ENCODE results near the gene AADAC.
"Not testable (repeated sequence)": the region's sequence is repeated elsewhere in the genome, so short reads cannot be mapped to it uniquely, and the experiment has no call there.

Gene AADAC

DNA sequence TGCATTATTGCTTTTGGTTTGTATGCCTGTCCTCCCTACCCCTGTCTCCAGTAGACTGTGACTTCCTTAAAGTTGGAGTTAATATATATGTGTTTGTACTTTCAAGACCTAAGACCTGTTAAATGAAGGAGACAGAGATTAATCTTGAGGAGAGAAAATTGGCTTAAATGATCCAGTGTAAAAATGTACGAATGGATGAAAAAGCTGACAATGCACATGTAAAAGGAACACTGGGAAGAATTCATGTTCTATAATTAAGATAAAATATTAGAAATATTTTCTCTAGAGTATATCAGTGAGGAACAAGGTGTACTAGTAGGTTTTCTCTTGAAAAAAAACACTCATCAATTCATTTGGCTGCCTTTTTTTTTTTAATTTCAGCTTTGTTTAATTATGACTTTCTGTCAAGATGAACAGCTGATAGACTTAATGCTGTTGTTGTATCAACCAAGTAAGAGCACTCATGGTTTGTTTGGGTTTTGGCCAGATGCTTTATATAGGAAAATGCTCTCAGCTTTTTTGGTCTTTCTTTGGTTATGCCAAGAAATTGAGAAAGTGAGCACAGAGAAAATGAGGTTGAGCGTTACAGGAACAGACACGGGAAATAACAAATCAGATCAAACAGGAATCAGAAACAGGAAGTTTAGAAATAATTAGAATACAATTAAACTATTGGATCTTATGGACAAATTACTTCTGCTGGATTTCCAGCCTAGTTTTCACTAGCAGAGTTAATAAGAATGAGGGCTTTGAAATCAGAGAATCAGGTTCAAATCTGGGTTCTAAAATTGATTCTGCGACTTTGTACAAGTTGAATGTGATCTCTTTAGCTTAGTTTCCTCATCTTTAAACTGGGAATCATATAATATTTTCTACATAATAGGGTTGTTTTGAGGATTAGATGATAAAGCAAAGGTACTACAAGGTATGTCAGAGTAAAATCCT is 38.3 kb upstream of the AADAC start:
- Histone ChIP-seq H3K4me1 (ENCODE audit: control insufficient read depth, insufficient read depth, low read length, poor library complexity, severe bottlenecking) (no peaks in the 10 kb centered on the region), H3K4me3 (ENCODE audit: insufficient read depth, low read depth, low read length, poor library complexity, severe bottlenecking) (no peak overlapping the region), H3K27ac (ENCODE audit: insufficient read depth, low read length, poor library complexity, severe bottlenecking) (no peak overlapping the region), H3K36me3 (ENCODE audit: control insufficient read depth, insufficient read depth, low read length) (no peaks in the 10 kb centered on the region), H3K9me3 (ENCODE audit: control insufficient read depth, low read length) (no peaks in the 10 kb centered on the region), H3K27me3 (replicated peaks; ENCODE audit: control insufficient read depth, insufficient read depth, low read length, poor library complexity, severe bottlenecking) (no peaks in the 10 kb centered on the region)
- no peak for DNase-seq

DNA sequence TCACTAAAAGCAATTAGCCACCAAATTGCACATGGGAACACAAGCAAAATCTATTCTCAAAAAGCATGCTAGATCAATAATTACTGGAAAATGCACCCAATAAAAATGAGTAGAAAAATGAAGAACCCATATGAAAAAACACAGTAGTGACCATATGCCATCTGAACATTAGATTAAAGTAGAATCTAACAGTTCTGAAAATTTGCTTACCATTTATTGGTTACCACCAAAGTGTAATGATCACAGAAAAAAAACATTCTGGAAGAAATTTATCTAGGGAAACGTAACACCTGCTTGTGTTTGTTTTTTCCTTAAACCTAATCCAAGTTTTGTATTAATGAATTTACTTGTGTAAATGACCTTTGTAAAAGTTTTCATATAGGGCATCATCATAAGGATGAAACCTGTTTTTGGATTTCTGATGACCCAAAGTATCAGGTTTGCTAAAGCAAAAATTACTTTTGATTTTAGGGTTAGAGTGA is 37.6 kb upstream of the AADAC start:
- Histone ChIP-seq H3K36me3 (ENCODE audit: control insufficient read depth, insufficient read depth, low read length) (no peaks in the 10 kb centered on the region), H3K9me3 (ENCODE audit: control insufficient read depth, low read length) (no peaks in the 10 kb centered on the region), H3K27me3 (replicated peaks; ENCODE audit: control insufficient read depth, insufficient read depth, low read length, poor library complexity, severe bottlenecking) (no peaks in the 10 kb centered on the region), H3K27ac (ENCODE audit: insufficient read depth, low read length, poor library complexity, severe bottlenecking) (no peak overlapping the region), H3K4me1 (ENCODE audit: control insufficient read depth, insufficient read depth, low read length, poor library complexity, severe bottlenecking) (no peaks in the 10 kb centered on the region), H3K4me3 (ENCODE audit: insufficient read depth, low read depth, low read length, poor library complexity, severe bottlenecking) (no peak overlapping the region)
- no peak for DNase-seq

DNA sequence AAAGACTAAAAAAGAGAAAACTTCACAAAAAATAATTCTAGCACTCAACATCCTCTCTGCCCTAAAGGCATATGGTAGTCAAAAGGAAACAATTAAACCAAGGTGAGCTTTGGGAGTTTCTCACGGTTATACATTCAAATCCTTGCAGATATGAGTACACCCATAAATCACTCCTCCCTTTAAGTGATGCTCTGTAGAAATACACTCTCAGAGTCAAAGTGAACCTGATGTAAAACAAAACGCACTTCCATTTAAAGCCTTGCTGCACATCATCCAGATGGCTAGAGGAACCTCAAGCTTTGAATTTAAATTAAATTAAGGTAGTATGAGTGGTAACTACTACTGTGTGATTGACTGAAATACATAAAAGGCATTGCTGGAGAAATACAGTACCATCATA is 36.0 kb upstream of the AADAC start:
- H3K9me3 ChIP-seq (ENCODE audit: control insufficient read depth, low read length) = no peaks in the 10 kb centered on the region
- H3K4me1 ChIP-seq (ENCODE audit: control insufficient read depth, insufficient read depth, low read length, poor library complexity, severe bottlenecking) = no peaks in the 10 kb centered on the region
- H3K27ac ChIP-seq (ENCODE audit: insufficient read depth, low read length, poor library complexity, severe bottlenecking) = no peak overlapping the region

DNA sequence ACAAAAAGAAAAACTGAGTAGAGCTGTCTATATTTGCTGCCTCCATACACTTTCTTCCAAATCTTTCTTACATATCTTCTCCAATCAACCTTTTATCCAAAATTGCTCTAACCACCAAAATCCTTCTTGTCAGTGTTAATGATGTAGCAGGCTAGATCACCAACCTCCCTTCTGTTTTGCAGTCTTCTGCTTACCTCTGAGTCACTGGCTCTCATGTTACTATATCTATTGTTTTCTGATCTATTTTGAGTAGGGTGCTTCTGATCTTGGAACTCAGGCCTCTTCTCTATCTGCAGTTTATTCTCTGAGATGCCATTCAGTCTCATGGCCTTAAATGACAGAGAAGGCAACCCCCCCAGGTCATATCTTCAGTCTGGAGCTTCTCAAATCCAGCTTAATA is 26.3 kb upstream of the AADAC start:
- no peak overlapping the region for H3K27ac ChIP-seq (ENCODE audit: insufficient read depth, low read length, poor library complexity, severe bottlenecking)
- H3K4me1 ChIP-seq (ENCODE audit: control insufficient read depth, insufficient read depth, low read length, poor library complexity, severe bottlenecking) = no peaks in the 10 kb centered on the region
- no peak overlapping the region for H3K4me3 ChIP-seq (ENCODE audit: insufficient read depth, low read depth, low read length, poor library complexity, severe bottlenecking)
- no peak for DNase-seq
- H3K36me3 ChIP-seq (ENCODE audit: control insufficient read depth, insufficient read depth, low read length) = no peaks in the 10 kb centered on the region
- H3K9me3 ChIP-seq (ENCODE audit: control insufficient read depth, low read length) = no peaks in the 10 kb centered on the region
- no peaks in the 10 kb centered on the region for H3K27me3 ChIP-seq (replicated peaks; ENCODE audit: control insufficient read depth, insufficient read depth, low read length, poor library complexity, severe bottlenecking)

More for the DNA sequence above, 36.0 kb upstream of the AADAC start:
- Histone ChIP-seq H3K36me3 (ENCODE audit: control insufficient read depth, insufficient read depth, low read length) (no peaks in the 10 kb centered on the region), H3K27me3 (replicated peaks; ENCODE audit: control insufficient read depth, insufficient read depth, low read length, poor library complexity, severe bottlenecking) (no peaks in the 10 kb centered on the region), H3K4me3 (ENCODE audit: insufficient read depth, low read depth, low read length, poor library complexity, severe bottlenecking) (no peak overlapping the region)
- no peak for DNase-seq

DNA sequence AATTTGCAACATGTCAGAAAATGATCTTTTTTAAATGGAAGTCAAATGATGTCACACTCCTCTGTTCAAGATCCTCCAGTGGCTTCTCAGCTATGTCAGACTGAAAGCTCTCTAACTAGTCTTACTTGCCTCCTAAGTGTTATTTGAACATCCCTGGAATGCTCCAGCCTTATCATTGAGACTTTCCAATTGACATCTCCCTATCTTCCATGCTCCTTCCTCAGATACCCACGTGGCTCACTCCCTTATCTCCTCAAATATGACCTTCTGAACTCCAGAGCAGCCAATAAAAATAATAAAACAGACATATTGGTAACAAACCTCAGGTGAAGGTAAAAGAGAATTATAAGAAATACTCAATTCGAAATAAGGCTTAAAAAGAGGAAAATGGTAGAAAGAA is 25.5 kb upstream of the AADAC start:
- no peaks in the 10 kb centered on the region for H3K27me3 ChIP-seq (replicated peaks; ENCODE audit: control insufficient read depth, insufficient read depth, low read length, poor library complexity, severe bottlenecking)
- DNase-seq = no peak

DNA sequence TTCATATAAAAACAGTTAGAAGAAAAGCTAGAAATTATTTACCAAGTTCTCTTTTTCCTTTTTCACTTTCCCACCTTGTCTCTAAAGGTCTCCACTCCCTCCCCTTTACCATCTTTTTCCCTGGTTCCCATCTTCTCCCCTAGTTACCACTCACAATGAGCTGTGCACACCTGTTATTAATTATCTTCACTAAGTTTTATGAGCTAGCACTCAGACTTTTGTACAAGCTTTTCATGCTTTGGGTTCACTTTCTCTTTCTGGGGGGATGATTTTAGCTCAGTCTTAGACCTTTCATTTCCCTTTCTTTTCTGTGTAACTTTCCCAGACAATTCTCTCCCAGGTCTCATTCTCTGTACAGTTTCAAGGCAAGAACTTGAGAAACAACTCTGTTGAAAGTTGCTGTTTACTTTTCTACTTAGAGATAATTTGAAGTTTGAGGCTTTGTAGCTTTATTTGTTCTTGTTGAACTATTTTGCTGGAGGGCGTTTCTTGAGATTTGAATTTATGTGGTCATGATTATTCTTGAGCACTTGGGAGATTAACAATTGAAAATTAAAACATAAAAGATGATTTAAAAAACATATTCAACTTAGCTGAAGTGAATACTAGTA is 24.0 kb upstream of the AADAC start:
- H3K36me3 ChIP-seq (ENCODE audit: control insufficient read depth, insufficient read depth, low read length) = no peaks in the 10 kb centered on the region
- H3K27ac ChIP-seq (ENCODE audit: insufficient read depth, low read length, poor library complexity, severe bottlenecking) = no peak overlapping the region
- H3K4me1 ChIP-seq (ENCODE audit: control insufficient read depth, insufficient read depth, low read length, poor library complexity, severe bottlenecking) = no peaks in the 10 kb centered on the region
- H3K4me3 ChIP-seq (ENCODE audit: insufficient read depth, low read depth, low read length, poor library complexity, severe bottlenecking) = no peak overlapping the region
- H3K27me3 ChIP-seq (replicated peaks; ENCODE audit: control insufficient read depth, insufficient read depth, low read length, poor library complexity, severe bottlenecking) = no peaks in the 10 kb centered on the region
- H3K9me3 ChIP-seq (ENCODE audit: control insufficient read depth, low read length) = no peaks in the 10 kb centered on the region
- no peak for DNase-seq

More for the DNA sequence above, 25.5 kb upstream of the AADAC start:
- Histone ChIP-seq H3K9me3 (ENCODE audit: control insufficient read depth, low read length) (no peaks in the 10 kb centered on the region), H3K36me3 (ENCODE audit: control insufficient read depth, insufficient read depth, low read length) (no peaks in the 10 kb centered on the region), H3K27ac (ENCODE audit: insufficient read depth, low read length, poor library complexity, severe bottlenecking) (no peak overlapping the region), H3K4me3 (ENCODE audit: insufficient read depth, low read depth, low read length, poor library complexity, severe bottlenecking) (no peak overlapping the region), H3K4me1 (ENCODE audit: control insufficient read depth, insufficient read depth, low read length, poor library complexity, severe bottlenecking) (no peaks in the 10 kb centered on the region)

DNA sequence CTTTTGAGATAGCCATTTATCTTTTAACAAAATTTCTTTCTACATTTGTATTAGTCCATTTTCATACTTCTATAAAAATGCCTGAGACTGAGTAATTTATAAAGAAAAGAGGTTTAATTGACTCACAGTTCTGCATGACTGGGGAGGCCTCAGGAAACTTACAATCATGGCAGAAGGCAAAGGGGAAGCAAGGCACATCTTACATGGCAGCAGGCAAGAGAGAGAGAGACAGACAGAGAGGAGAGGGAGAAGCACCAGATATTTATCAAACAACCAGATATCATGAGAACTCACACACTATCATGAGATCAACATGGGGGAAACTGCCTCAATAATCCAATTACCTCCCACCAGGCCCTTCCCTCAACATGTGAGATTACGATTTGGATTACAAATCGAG is 23.2 kb upstream of the AADAC start:
- not testable (repeated sequence) for H3K4me3 ChIP-seq (ENCODE audit: insufficient read depth, low read depth, low read length, poor library complexity, severe bottlenecking); H3K9me3 ChIP-seq (ENCODE audit: control insufficient read depth, low read length); H3K27ac ChIP-seq (ENCODE audit: insufficient read depth, low read length, poor library complexity, severe bottlenecking); H3K36me3 ChIP-seq (ENCODE audit: control insufficient read depth, insufficient read depth, low read length); DNase-seq; H3K27me3 ChIP-seq (replicated peaks; ENCODE audit: control insufficient read depth, insufficient read depth, low read length, poor library complexity, severe bottlenecking); H3K4me1 ChIP-seq (ENCODE audit: control insufficient read depth, insufficient read depth, low read length, poor library complexity, severe bottlenecking)

DNA sequence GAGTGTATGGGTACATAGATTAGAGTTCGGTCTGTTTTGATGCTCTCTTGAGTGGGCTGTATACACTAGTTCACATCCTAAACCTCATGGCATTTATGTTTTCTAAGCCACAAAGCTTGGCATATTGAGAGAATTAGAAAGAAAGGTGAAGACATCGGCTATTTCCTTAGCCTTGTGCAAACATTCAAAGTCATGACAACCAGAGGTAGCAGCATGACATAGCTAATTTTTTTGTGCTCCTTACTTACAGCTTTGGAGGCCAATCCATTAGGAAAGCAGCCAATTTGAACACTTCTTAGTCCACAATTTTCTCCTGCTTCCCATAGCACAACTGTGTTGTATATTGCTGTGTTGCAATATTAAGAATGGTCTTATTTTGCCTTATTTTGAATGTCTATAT is 21.5 kb upstream of the AADAC start:
- H3K27me3 ChIP-seq (replicated peaks; ENCODE audit: control insufficient read depth, insufficient read depth, low read length, poor library complexity, severe bottlenecking) = no peaks in the 10 kb centered on the region
- H3K9me3 ChIP-seq (ENCODE audit: control insufficient read depth, low read length) = no peaks in the 10 kb centered on the region
- no peak for DNase-seq
- H3K4me3 ChIP-seq (ENCODE audit: insufficient read depth, low read depth, low read length, poor library complexity, severe bottlenecking) = no peak overlapping the region
- H3K36me3 ChIP-seq (ENCODE audit: control insufficient read depth, insufficient read depth, low read length) = no peaks in the 10 kb centered on the region
- H3K4me1 ChIP-seq (ENCODE audit: control insufficient read depth, insufficient read depth, low read length, poor library complexity, severe bottlenecking) = no peaks in the 10 kb centered on the region
- no peak overlapping the region for H3K27ac ChIP-seq (ENCODE audit: insufficient read depth, low read length, poor library complexity, severe bottlenecking)

DNA sequence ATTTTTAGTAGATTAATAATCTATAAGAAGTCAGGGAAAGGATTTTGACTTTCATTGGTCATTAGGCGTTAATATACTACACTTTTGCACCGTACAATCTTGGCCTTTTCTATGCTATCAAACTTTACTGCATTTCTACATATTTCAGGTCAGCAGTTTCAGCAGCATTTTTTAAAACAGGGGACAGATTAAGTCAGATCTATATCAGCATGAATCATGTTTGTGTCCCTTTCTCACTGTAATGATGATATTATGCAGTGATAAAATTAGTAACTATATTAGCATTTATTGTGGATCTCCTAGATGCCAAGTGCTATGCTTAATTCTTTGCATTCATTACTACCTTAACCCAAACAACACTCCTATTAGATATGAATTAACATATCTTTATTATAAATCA is 20.3 kb upstream of the AADAC start:
- no peaks in the 10 kb centered on the region for H3K27me3 ChIP-seq (replicated peaks; ENCODE audit: control insufficient read depth, insufficient read depth, low read length, poor library complexity, severe bottlenecking)
- H3K4me3 ChIP-seq (ENCODE audit: insufficient read depth, low read depth, low read length, poor library complexity, severe bottlenecking) = no peak overlapping the region
- no peak for DNase-seq
- no peaks in the 10 kb centered on the region for H3K36me3 ChIP-seq (ENCODE audit: control insufficient read depth, insufficient read depth, low read length)
- H3K27ac ChIP-seq (ENCODE audit: insufficient read depth, low read length, poor library complexity, severe bottlenecking) = no peak overlapping the region
- no peaks in the 10 kb centered on the region for H3K9me3 ChIP-seq (ENCODE audit: control insufficient read depth, low read length)
- no peaks in the 10 kb centered on the region for H3K4me1 ChIP-seq (ENCODE audit: control insufficient read depth, insufficient read depth, low read length, poor library complexity, severe bottlenecking)

DNA sequence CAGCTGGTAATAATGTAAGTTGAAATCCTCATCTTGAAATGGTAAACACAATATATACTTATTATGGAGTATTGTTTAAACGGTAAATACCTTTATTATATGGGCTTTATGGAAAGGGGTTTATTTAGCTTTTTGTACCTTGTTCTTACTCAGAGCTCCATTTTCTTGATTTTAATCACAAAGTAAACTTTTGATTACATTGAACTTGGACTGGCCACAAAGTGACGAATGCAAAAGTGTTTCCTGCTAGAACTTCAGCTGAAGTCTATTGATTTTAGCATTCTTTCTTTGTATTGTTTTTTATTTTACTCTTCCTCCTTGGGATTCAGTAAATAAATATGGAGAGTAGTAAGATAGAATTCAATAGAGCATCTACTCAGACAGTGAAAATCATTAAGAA is 19.8 kb upstream of the AADAC start:
- H3K4me1 ChIP-seq (ENCODE audit: control insufficient read depth, insufficient read depth, low read length, poor library complexity, severe bottlenecking) = no peaks in the 10 kb centered on the region
- no peak overlapping the region for H3K4me3 ChIP-seq (ENCODE audit: insufficient read depth, low read depth, low read length, poor library complexity, severe bottlenecking)
- no peak for DNase-seq
- H3K27me3 ChIP-seq (replicated peaks; ENCODE audit: control insufficient read depth, insufficient read depth, low read length, poor library complexity, severe bottlenecking) = no peaks in the 10 kb centered on the region
- no peaks in the 10 kb centered on the region for H3K36me3 ChIP-seq (ENCODE audit: control insufficient read depth, insufficient read depth, low read length)
- no peaks in the 10 kb centered on the region for H3K9me3 ChIP-seq (ENCODE audit: control insufficient read depth, low read length)
- no peak overlapping the region for H3K27ac ChIP-seq (ENCODE audit: insufficient read depth, low read length, poor library complexity, severe bottlenecking)
